ENCODE measurements around the gene IRGC. TPM values are rescaled to one million over a fixed set of nuclear protein-coding genes. Genes with fewer than 3 reads are reported as not detected.

IRGC gene
- total RNA-seq, 3 donors from 2014 or later = not detected

- no peaks in the 10 kb centered on the region for H3K9me3 ChIP-seq
- no peak for TF ChIP-seq CTCF (IDR thresholded peaks at IDR 0.05)
- H3K4me3 ChIP-seq = no peak overlapping the region
- ATAC-seq (no peak), DNase-seq (no peak)
- H3K36me3 ChIP-seq (ENCODE audit: low read depth) = peaks cover 5% of the 10 kb centered on the region
- peaks cover 15% of the 10 kb centered on the region for H3K4me1 ChIP-seq (ENCODE audit: low read depth)
- intact Hi-C loops (cut with DNase I, micrococcal nuclease) = no loop called here
These were observed 19.1 kb downstream of the IRGC start for GRCh38 chr19:43735013-43735412.

DNA sequence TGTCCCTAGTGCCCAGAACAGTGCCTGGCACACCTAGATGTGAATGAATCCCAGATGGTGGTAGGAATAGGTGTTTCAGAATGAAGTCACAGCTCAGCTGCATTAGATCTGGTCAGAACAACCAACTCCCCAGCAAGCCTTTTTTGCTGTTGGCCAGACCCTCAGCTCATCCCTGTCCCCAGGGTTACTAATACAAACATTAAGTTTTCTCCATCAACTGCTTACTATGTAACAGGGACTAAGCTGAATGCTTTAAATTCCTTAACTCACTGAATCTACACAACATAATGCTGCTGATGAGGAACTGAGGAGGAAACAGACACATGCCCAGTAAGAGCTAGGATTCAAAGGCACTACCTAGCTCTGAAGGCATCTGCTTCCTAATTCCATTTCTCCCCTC lies 20.1 kb downstream of the IRGC start:
- Histone ChIP-seq H3K4me3 (no peak overlapping the region), H3K36me3 (ENCODE audit: low read depth) (peaks cover 5% of the 10 kb centered on the region), H3K4me1 (ENCODE audit: low read depth) (peaks cover 22% of the 10 kb centered on the region), H3K9me3 (no peaks in the 10 kb centered on the region)
- no peak for TF ChIP-seq CTCF (IDR thresholded peaks at IDR 0.05)
- DNase-seq (no peak), ATAC-seq (no peak)
- intact Hi-C loops (cut with DNase I, micrococcal nuclease) = no loop called here

GRCh38 chr19:43738780-43739211 lies 22.9 kb downstream of the IRGC start:
- Histone ChIP-seq H3K4me1 (ENCODE audit: low read depth) (peaks cover 23% of the 10 kb centered on the region), H3K4me3 (no peak overlapping the region), H3K36me3 (ENCODE audit: low read depth) (peaks cover 5% of the 10 kb centered on the region), H3K9me3 (no peaks in the 10 kb centered on the region)
- ATAC-seq = peak; percentile 80
- DNase-seq = peak; percentile 63 to 80 (median 70)
- TF ChIP-seq CTCF (IDR thresholded peaks at IDR 0.05) = no peak
- intact Hi-C loops (cut with DNase I, micrococcal nuclease) = no loop called here

- Histone ChIP-seq H3K4me3 (no peak overlapping the region), H3K4me1 (ENCODE audit: low read depth) (peaks cover 23% of the 10 kb centered on the region), H3K9me3 (no peaks in the 10 kb centered on the region), H3K36me3 (ENCODE audit: low read depth) (peaks cover 5% of the 10 kb centered on the region)
- intact Hi-C loops (cut with DNase I, micrococcal nuclease) = no loop called here
- ATAC-seq (peak; percentile 93), DNase-seq (peak; percentile 85 to 90 (median 87))
- no peak for TF ChIP-seq CTCF (IDR thresholded peaks at IDR 0.05)
These were observed 23.8 kb downstream of the IRGC start for GRCh38 chr19:43739439-43740235.

GRCh38 chr19:43741075-43741825 lies 25.4 kb downstream of the IRGC start:
- Histone ChIP-seq H3K36me3 (ENCODE audit: low read depth) (peaks cover 5% of the 10 kb centered on the region), H3K4me1 (ENCODE audit: low read depth) (peaks cover 23% of the 10 kb centered on the region), H3K9me3 (no peaks in the 10 kb centered on the region), H3K4me3 (no peak overlapping the region)
- no peak for ATAC-seq
- TF ChIP-seq CTCF (IDR thresholded peaks at IDR 0.05) = no peak
- no peak for DNase-seq
- intact Hi-C loops (cut with DNase I, micrococcal nuclease) = no loop called here

Measured in mucosa of descending colon (tissue), 3 donors.